Neural progenitor cell (in vitro differentiated cells): ENCODE data around the gene SMOC2. TPM values are rescaled to one million over a fixed set of nuclear protein-coding genes. Genes with fewer than 3 reads are reported as not detected.

ENCODE experiments used
- DNase-seq: peaks from one replicate; pipeline ENCODE4 v3.0.0-alpha.2; 2016; ENCODE audit warnings: low spot score
- H2AFZ ChIP-seq: fragments of 200-600 bp; sonication (generic); replicated peaks from 2 replicates; pipeline ENCODE4 v1.6.1; 2016; ENCODE audit warnings: antibody characterized with exemption
- H3F3A ChIP-seq: fragments of 200-600 bp; sonication (generic); 2 replicates; pipeline ENCODE4 v1.6.1; 2016; ENCODE audit warnings: antibody characterized with exemption, low read depth
- H3K27ac ChIP-seq: fragments of 200-600 bp; sonication (generic); 2 replicates; pipeline ENCODE4 v1.5.1; 2016; ENCODE audit warnings: mild to moderate bottlenecking
- H3K27me3 ChIP-seq: fragments of 200-600 bp; sonication (generic); 2 replicates; pipeline ENCODE4 v1.6.1; 2016; ENCODE audit warnings: mild to moderate bottlenecking, moderate library complexity
- H3K36me3 ChIP-seq: fragments of 200-600 bp; sonication (generic); 2 replicates; pipeline ENCODE4 v1.5.1; 2016
- H3K4me1 ChIP-seq: fragments of 200-600 bp; sonication (generic); 2 replicates; pipeline ENCODE4 v1.6.1; 2016; ENCODE audit warnings: mixed run types
- H3K4me2 ChIP-seq: fragments of 200-600 bp; sonication (generic); 2 replicates; pipeline ENCODE4 v1.6.1; 2016
- H3K4me3 ChIP-seq: fragments of 200-600 bp; sonication (generic); 2 replicates; pipeline ENCODE4 v1.5.1; 2016
- H3K79me2 ChIP-seq: fragments of 200-600 bp; sonication (generic); 2 replicates; pipeline ENCODE4 v1.6.1; 2016; ENCODE audit warnings: low read depth
- H3K9ac ChIP-seq: fragments of 200-600 bp; sonication (generic); 2 replicates; pipeline ENCODE4 v1.6.1; 2016
- H3K9me3 ChIP-seq: fragments of 200-600 bp; sonication (generic); 2 replicates; pipeline ENCODE4 v1.5.1; 2016; ENCODE audit warnings: low read depth
- H4K20me1 ChIP-seq: fragments of 200-600 bp; sonication (generic); 2 replicates; pipeline ENCODE4 v1.6.1; 2016; ENCODE audit warnings: low read depth
- H3K27ac Mint-ChIP-seq: 3 replicates; pipeline ENCODE4 v1.8.0; 2021; ENCODE audit warnings: mixed read lengths
- H3K27me3 Mint-ChIP-seq: 2 replicates; pipeline ENCODE4 v1.8.0; 2022; ENCODE audit warnings: low read depth, mild to moderate bottlenecking, inconsistent platforms, moderate library complexity, mixed read lengths; ENCODE audit not compliant: insufficient read depth
- H3K36me3 Mint-ChIP-seq: 3 replicates; pipeline ENCODE4 v1.8.0; 2021; ENCODE audit warnings: mixed read lengths
- H3K4me1 Mint-ChIP-seq: 3 replicates; pipeline ENCODE4 v1.8.0; 2021; ENCODE audit warnings: mixed read lengths
- H3K4me3 Mint-ChIP-seq: 3 replicates; pipeline ENCODE4 v1.8.0; 2021; ENCODE audit warnings: mild to moderate bottlenecking, moderate library complexity, mixed read lengths
- H3K9me3 Mint-ChIP-seq: 3 replicates; pipeline ENCODE4 v1.8.0; 2020; ENCODE audit warnings: mixed read lengths
- CTCF ChIP-seq: fragments of 200-600 bp; sonication (generic); IDR thresholded peaks from 2 replicates; pipeline ENCODE4 v1.5.1; 2017; ENCODE audit warnings: antibody characterized with exemption, mild to moderate bottlenecking
- EZH2 ChIP-seq: fragments of 200-600 bp; sonication (generic); IDR thresholded peaks from 2 replicates; pipeline ENCODE4 v1.6.1; 2017; ENCODE audit warnings: antibody characterized with exemption, mild to moderate bottlenecking, moderate library complexity
- EZH2phosphoT487 ChIP-seq: fragments of 200-600 bp; sonication (generic); IDR thresholded peaks from 2 replicates; pipeline ENCODE4 v1.6.1; 2017; ENCODE audit warnings: antibody characterized with exemption
- total RNA-seq: library from RNA; depleted of rRNA; stranded (reverse); fragments of >200 nt; gene quantifications from 2 replicates; pipeline ENCODE4 v1.2.3, GENCODE V29; 2015; ENCODE audit warnings: low replicate concordance

SMOC2 gene
- total RNA-seq, 1 donor from 2014 or later, result 0.75 TPM

GRCh38 chr6:168447282-168447681 is 6.3 kb downstream of the SMOC2 start:
- H3K4me1 ChIP-seq, result peaks cover 22% of the 10 kb centered on the region
- TF ChIP-seq EZH2phosphoT487, result no peak
- TF ChIP-seq CTCF, result no peak
- no peak for TF ChIP-seq EZH2
- H3K9me3 ChIP-seq, result no peaks in the 10 kb centered on the region
- peaks cover 2% of the 10 kb centered on the region for H4K20me1 ChIP-seq
- H3K4me2 ChIP-seq, result no peak overlapping the region
- H3K79me2 ChIP-seq, result no peaks in the 10 kb centered on the region
- no peak overlapping the region for H3K27ac ChIP-seq
- no peaks in the 10 kb centered on the region for H3F3A ChIP-seq
- Mint-ChIP-seq H3K36me3 (peaks cover 3% of the 10 kb centered on the region), H3K4me1 (peaks cover 25% of the 10 kb centered on the region), H3K9me3 (no peaks in the 10 kb centered on the region), H3K27me3 (peaks cover 30% of the 10 kb centered on the region), H3K27ac (no peak overlapping the region), H3K4me3 (no peak overlapping the region)
- H3K4me3 ChIP-seq, result no peak overlapping the region
- H3K27me3 ChIP-seq, result peaks cover 30% of the 10 kb centered on the region
- H2AFZ ChIP-seq, result no peak overlapping the region
- no peak overlapping the region for H3K9ac ChIP-seq
- H3K36me3 ChIP-seq, result no peaks in the 10 kb centered on the region
- DNase-seq, result no peak

GRCh38 chr6:168447700-168448099 is 6.7 kb downstream of the SMOC2 start:
- DNase-seq, result no peak
- Histone ChIP-seq H3K27me3 (peaks cover 26% of the 10 kb centered on the region), H3K27ac (no peak overlapping the region), H3F3A (no peaks in the 10 kb centered on the region), H3K36me3 (no peaks in the 10 kb centered on the region), H3K4me2 (no peak overlapping the region), H3K4me1 (peaks cover 22% of the 10 kb centered on the region), H3K9ac (no peak overlapping the region), H2AFZ (no peak overlapping the region), H3K79me2 (no peaks in the 10 kb centered on the region), H3K9me3 (no peaks in the 10 kb centered on the region), H4K20me1 (no peaks in the 10 kb centered on the region), H3K4me3 (no peak overlapping the region)
- Mint-ChIP-seq H3K9me3 (no peaks in the 10 kb centered on the region), H3K4me1 (peaks cover 26% of the 10 kb centered on the region), H3K27ac (no peak overlapping the region), H3K4me3 (no peak overlapping the region), H3K27me3 (peaks cover 26% of the 10 kb centered on the region), H3K36me3 (peaks cover 2% of the 10 kb centered on the region)
- TF ChIP-seq EZH2, result no peak

GRCh38 chr6:168448243-168448855 is 7.4 kb downstream of the SMOC2 start:
- Histone ChIP-seq H3K4me1 (peaks cover 23% of the 10 kb centered on the region), H3K36me3 (no peaks in the 10 kb centered on the region), H2AFZ (no peak overlapping the region), H3K4me2 (no peak overlapping the region), H3K9ac (no peak overlapping the region), H3F3A (no peaks in the 10 kb centered on the region), H3K27me3 (peaks cover 19% of the 10 kb centered on the region), H3K27ac (no peak overlapping the region), H3K4me3 (no peak overlapping the region), H3K79me2 (no peaks in the 10 kb centered on the region), H3K9me3 (no peaks in the 10 kb centered on the region), H4K20me1 (no peaks in the 10 kb centered on the region)
- Mint-ChIP-seq H3K36me3 (no peaks in the 10 kb centered on the region), H3K27me3 (peaks cover 20% of the 10 kb centered on the region), H3K27ac (no peak overlapping the region), H3K9me3 (no peaks in the 10 kb centered on the region), H3K4me1 (peaks cover 25% of the 10 kb centered on the region), H3K4me3 (no peak overlapping the region)
- DNase-seq, result no peak
- TF ChIP-seq EZH2phosphoT487 (no peak), CTCF (no peak), EZH2 (no peak)

GRCh38 chr6:168450917-168451316 is 9.9 kb downstream of the SMOC2 start:
- Mint-ChIP-seq H3K36me3 (no peaks in the 10 kb centered on the region), H3K4me3 (no peak overlapping the region), H3K27ac (no peak overlapping the region), H3K4me1 (peaks cover 29% of the 10 kb centered on the region), H3K9me3 (no peaks in the 10 kb centered on the region), H3K27me3 (peaks cover 9% of the 10 kb centered on the region)
- H3K9ac ChIP-seq, result no peak overlapping the region
- no peaks in the 10 kb centered on the region for H3K27me3 ChIP-seq
- no peak overlapping the region for H3K4me3 ChIP-seq
- H3F3A ChIP-seq, result no peaks in the 10 kb centered on the region
- H3K9me3 ChIP-seq, result no peaks in the 10 kb centered on the region
- H3K36me3 ChIP-seq, result no peaks in the 10 kb centered on the region
- DNase-seq, result no peak
- peaks cover 23% of the 10 kb centered on the region for H3K4me1 ChIP-seq
- H4K20me1 ChIP-seq, result no peaks in the 10 kb centered on the region
- H2AFZ ChIP-seq, result peak overlapping the region; percentile 34
- H3K4me2 ChIP-seq, result peak overlapping the region; percentile 45
- no peak overlapping the region for H3K27ac ChIP-seq
- TF ChIP-seq EZH2phosphoT487 (no peak), EZH2 (no peak), CTCF (no peak)
- no peaks in the 10 kb centered on the region for H3K79me2 ChIP-seq
